Liver (tissue), 9 donors: ENCODE data around the gene RAB11FIP5. TPM values are rescaled to one million over a fixed set of nuclear protein-coding genes. Genes with fewer than 3 reads are reported as not detected.
A peak's percentile ranks its signal among the peaks of the same experiment; 100 is the strongest.

ENCODE experiments used
- DNase-seq: peaks from one replicate; pipeline ENCODE4 v3.0.0-alpha.2; 2017; ENCODE audit warnings: low spot score
- H3K27ac ChIP-seq, 2 donors: one replicate each; pipeline ENCODE4 v1.7.0; 2013; ENCODE audit warnings: inconsistent platforms in 2 of 2, low read length in 2 of 2, control low read depth in 1 of 2, low read depth in 1 of 2, mild to moderate bottlenecking in 1 of 2
- H3K27me3 ChIP-seq, 4 donors: one replicate each; pipeline versions ENCODE4 v1.6.1 to v1.7.0; 2013; ENCODE audit warnings: low read length in 3 of 4, inconsistent platforms in 1 of 4, mild to moderate bottlenecking in 1 of 4, moderate library complexity in 1 of 4; ENCODE audit not compliant: control insufficient read depth in 4 of 4, insufficient read depth in 4 of 4
- H3K36me3 ChIP-seq, 4 donors: one replicate each; pipeline versions ENCODE4 v1.6.1 to v1.7.0; 2013; ENCODE audit warnings: low read length in 3 of 4, mild to moderate bottlenecking in 3 of 4, low read depth in 1 of 4, moderate library complexity in 1 of 4; ENCODE audit not compliant: control insufficient read depth in 4 of 4, insufficient read depth in 3 of 4
- H3K4me1 ChIP-seq, 4 donors: one replicate each; pipeline versions ENCODE4 v1.6.1 to v1.7.0; 2013; ENCODE audit warnings: low read length in 3 of 4, mild to moderate bottlenecking in 3 of 4, moderate library complexity in 1 of 4; ENCODE audit not compliant: control insufficient read depth in 4 of 4, insufficient read depth in 4 of 4
- H3K4me3 ChIP-seq, 3 donors: one replicate each; pipeline versions ENCODE4 v1.6.1 to v1.7.0; 2013; ENCODE audit warnings: low read length in 3 of 3, control low read depth in 1 of 3, low read depth in 1 of 3, mild to moderate bottlenecking in 1 of 3
- H3K9ac ChIP-seq, 2 donors: one replicate each; pipeline ENCODE4 v1.7.0; 2013; ENCODE audit warnings: low read length in 2 of 2, mild to moderate bottlenecking in 2 of 2, moderate library complexity in 2 of 2, control low read depth in 1 of 2, low read depth in 1 of 2
- H3K9me3 ChIP-seq, 4 donors: one replicate each; pipeline versions ENCODE4 v1.6.1 to v1.7.0; 2013; ENCODE audit warnings: low read length in 3 of 4; ENCODE audit not compliant: control insufficient read depth in 4 of 4
- EGR1 ChIP-seq, 2 donors: IDR thresholded peaks; 2 replicates each; pipeline ENCODE4 v1.6.1; 2016 to 2018; ENCODE audit warnings: antibody characterized with exemption in 2 of 2, low read depth in 2 of 2
- FOXA1 ChIP-seq: IDR thresholded peaks from 2 replicates; pipeline ENCODE4 v1.6.1; 2016; ENCODE audit warnings: antibody characterized with exemption
- FOXA2 ChIP-seq: IDR thresholded peaks from 2 replicates; pipeline ENCODE4 v1.6.1; 2016; ENCODE audit warnings: antibody characterized with exemption
- GABPA ChIP-seq, 2 donors: IDR thresholded peaks in 1 of 2; conservative IDR thresholded peaks in 1 of 2; 2 replicates each; pipeline ENCODE4 v1.6.1; 2016; ENCODE audit warnings: antibody characterized with exemption in 2 of 2, mild to moderate bottlenecking in 1 of 2, moderate library complexity in 1 of 2
- HNF4A ChIP-seq, 2 donors: conservative IDR thresholded peaks; 2 replicates each; pipeline ENCODE4 v1.6.1; 2016; ENCODE audit warnings: antibody characterized with exemption in 2 of 2, mild to moderate bottlenecking in 2 of 2
- HNF4G ChIP-seq: IDR thresholded peaks from 2 replicates; pipeline ENCODE4 v1.6.1; 2016; ENCODE audit warnings: antibody characterized with exemption
- JUND ChIP-seq, 2 donors: IDR thresholded peaks; 2 replicates each; pipeline ENCODE4 v1.6.1; 2016; ENCODE audit warnings: antibody characterized with exemption in 2 of 2
- NR2F2 ChIP-seq: IDR thresholded peaks from 2 replicates; pipeline ENCODE4 v1.6.1; 2016; ENCODE audit warnings: antibody characterized with exemption
- RAD21 ChIP-seq, 2 donors: IDR thresholded peaks; 2 replicates each; pipeline ENCODE4 v1.6.1; 2016; ENCODE audit warnings: antibody characterized with exemption in 2 of 2, mild to moderate bottlenecking in 2 of 2
- RXRA ChIP-seq, 2 donors: IDR thresholded peaks; 2 replicates each; pipeline ENCODE4 v1.6.1; 2017 to 2018; ENCODE audit warnings: antibody characterized with exemption in 2 of 2, mild to moderate bottlenecking in 1 of 2
- SP1 ChIP-seq: IDR thresholded peaks from 2 replicates; pipeline ENCODE4 v1.6.1; 2018; ENCODE audit warnings: antibody characterized with exemption, mild to moderate bottlenecking
- TAF1 ChIP-seq: conservative IDR thresholded peaks from 2 replicates; pipeline ENCODE4 v1.6.1; 2016; ENCODE audit warnings: antibody characterized with exemption, mild to moderate bottlenecking
- YY1 ChIP-seq: IDR thresholded peaks from 2 replicates; pipeline ENCODE4 v1.6.1; 2016; ENCODE audit warnings: antibody characterized with exemption, mild to moderate bottlenecking
- WGBS: extraction: QIAGEN DNeasy Blood & Tissue Kit; methylation state at CpG from one replicate; pipeline ENCODE4 v1.1.7; 2013; 5-methylcytosine and 5-hydroxymethylcytosine counted together
- polyA plus RNA-seq, 2 donors: library from polyadenylated mRNA; stranded (reverse) in 1 of 2; unstranded in 1 of 2; fragments of 200-250 nt in 1 of 2; fragments of >200 nt in 1 of 2; fragmentation: Nextera tagmentation in 1 of 2; extraction: Ambion mirVana in 1 of 2; gene quantifications; one replicate each; pipeline versions ENCODE4 v1.2.1 to v1.2.3, GENCODE V29; 2013 to 2015
- total RNA-seq, 2 donors: library from RNA; depleted of rRNA; stranded (reverse); fragments of >200 nt; gene quantifications; one replicate each; pipeline ENCODE4 v1.2.3, GENCODE V29; 2014
- TF ChIP-seq, protein P1 (sequence below): IDR thresholded peaks from 2 replicates; pipeline ENCODE4 v1.6.1; 2016; ENCODE audit warnings: antibody characterized with exemption
- TF ChIP-seq, protein P2 (sequence below): IDR thresholded peaks from 2 replicates; pipeline ENCODE4 v1.6.1; 2016; ENCODE audit warnings: antibody characterized with exemption, mild to moderate bottlenecking
- TF ChIP-seq, protein P3 (sequence below): fragments of 150-350 bp; IDR thresholded peaks from 2 replicates; pipeline ENCODE4 v1.5.1; 2017; ENCODE audit warnings: improper control_type of control experiment, low read depth, low read length; ENCODE audit not compliant: missing input control
- TF ChIP-seq, protein P4 (sequence below): IDR thresholded peaks from 2 replicates; pipeline ENCODE4 v1.6.1; 2016; ENCODE audit warnings: antibody characterized with exemption
- TF ChIP-seq, protein P5 (sequence below): IDR thresholded peaks from 2 replicates; pipeline ENCODE4 v1.6.1; 2016; ENCODE audit warnings: antibody characterized with exemption
- donor health status: healthy.
- donor health status: healthy.
- donor health status: healthy.
- donor health status: healthy.
- donor health status: healthy.

The RAB11FIP5 gene
- total and polyA plus RNA-seq, 4 donors: 2.8 to 8.1 (median 5.4) TPM

DNA sequence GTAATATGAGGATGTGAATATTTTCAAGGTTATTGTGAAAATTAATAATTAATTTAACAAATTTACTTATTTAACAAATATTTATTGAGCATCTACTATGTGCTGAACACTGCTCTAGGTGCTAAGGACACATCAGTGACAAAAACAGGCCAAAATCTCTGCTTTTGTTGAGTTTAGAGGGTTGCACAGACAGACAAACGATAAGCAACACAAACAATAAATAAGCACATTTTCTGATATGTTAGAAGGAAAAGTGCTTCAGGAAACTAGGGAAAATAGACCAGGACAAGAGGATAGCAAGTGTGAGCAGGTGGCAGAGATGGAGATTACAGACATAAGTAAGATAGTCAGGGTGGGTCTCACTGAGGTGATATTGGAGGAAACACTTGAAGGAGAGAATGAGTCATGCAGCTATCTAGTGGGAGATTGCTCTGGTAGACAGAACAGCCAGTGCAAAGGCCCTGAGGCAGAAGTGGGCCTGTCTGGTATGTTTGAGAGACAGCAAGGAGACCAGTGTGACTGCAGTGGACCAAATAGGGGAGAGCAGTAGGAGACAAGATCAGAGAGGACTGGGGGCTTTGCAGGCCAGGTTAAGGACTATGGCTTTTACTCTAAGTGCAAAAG is 79.5 kb downstream of the RAB11FIP5 start:
- 31% methylated on average over 1 of the region's 1 CpG for WGBS
- Histone ChIP-seq H3K36me3 (peaks cover 0 to 5% (median 2%) of the 10 kb centered on the region in 4 donors), H3K9me3 (no peaks in the 10 kb centered on the region), H3K4me1 (peaks cover 40 to 75% (median 55%) of the 10 kb centered on the region in 4 donors), H3K4me3 (no peak overlapping the region), H3K9ac (peak overlapping the region in 1 of 2 donors; percentile 8), H3K27ac (peak overlapping the region; percentile 79 to 93), H3K27me3 (no peaks in the 10 kb centered on the region)
- TF ChIP-seq FOXA2: no peak
- TF ChIP-seq, protein P1, sequence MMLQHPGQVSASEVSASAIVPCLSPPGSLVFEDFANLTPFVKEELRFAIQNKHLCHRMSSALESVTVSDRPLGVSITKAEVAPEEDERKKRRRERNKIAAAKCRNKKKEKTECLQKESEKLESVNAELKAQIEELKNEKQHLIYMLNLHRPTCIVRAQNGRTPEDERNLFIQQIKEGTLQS: no peak
- no peak for TF ChIP-seq EGR1 (IDR thresholded peaks at IDR 0.05; ENCODE audit: low read depth in 2 of 2)
- TF ChIP-seq TAF1: no peak
- TF ChIP-seq NR2F2: no peak
- no peak for DNase-seq

DNA sequence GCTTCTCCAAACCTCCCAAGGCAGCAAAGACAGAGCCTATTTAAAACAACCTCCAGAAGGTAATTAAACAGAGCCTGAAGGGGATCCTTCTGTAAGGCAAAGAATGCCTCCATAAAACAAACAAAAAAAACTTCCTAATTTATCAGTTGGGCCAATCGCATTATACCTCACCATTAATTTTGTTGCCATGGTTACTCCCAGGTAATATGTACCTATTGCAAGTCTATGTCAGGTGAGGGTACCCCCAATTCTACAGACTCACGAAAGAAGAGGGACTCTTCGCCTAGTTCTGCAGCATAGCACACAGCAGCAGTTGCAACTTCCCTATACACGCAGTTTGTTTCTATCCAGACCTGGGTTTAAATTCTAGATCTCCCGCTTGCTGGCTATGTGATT is 80.0 kb downstream of the RAB11FIP5 start:
- H3K4me3 ChIP-seq: no peak overlapping the region
- H3K27ac ChIP-seq: peak overlapping the region; percentile 93 to 94
- DNase-seq: no peak
- peaks cover 0 to 4% (median 1%) of the 10 kb centered on the region in 4 donors for H3K36me3 ChIP-seq
- TF ChIP-seq EGR1 (IDR thresholded peaks at IDR 0.05; ENCODE audit: low read depth in 2 of 2) (no peak), HNF4G (no peak), TAF1 (no peak), JUND (IDR thresholded peaks at IDR 0.05) (no peak), GABPA (IDR thresholded peaks at IDR 0.05 in 1 of 2, conservative IDR thresholded peaks at IDR 0.05 in 1 of 2) (no peak), FOXA1 (no peak), FOXA2 (no peak), YY1 (no peak), NR2F2 (no peak), HNF4A (conservative IDR thresholded peaks at IDR 0.05) (no peak), RXRA (IDR thresholded peaks at IDR 0.05) (no peak), SP1 (no peak), RAD21 (IDR thresholded peaks at IDR 0.05) (no peak)
- TF ChIP-seq, protein P2, sequence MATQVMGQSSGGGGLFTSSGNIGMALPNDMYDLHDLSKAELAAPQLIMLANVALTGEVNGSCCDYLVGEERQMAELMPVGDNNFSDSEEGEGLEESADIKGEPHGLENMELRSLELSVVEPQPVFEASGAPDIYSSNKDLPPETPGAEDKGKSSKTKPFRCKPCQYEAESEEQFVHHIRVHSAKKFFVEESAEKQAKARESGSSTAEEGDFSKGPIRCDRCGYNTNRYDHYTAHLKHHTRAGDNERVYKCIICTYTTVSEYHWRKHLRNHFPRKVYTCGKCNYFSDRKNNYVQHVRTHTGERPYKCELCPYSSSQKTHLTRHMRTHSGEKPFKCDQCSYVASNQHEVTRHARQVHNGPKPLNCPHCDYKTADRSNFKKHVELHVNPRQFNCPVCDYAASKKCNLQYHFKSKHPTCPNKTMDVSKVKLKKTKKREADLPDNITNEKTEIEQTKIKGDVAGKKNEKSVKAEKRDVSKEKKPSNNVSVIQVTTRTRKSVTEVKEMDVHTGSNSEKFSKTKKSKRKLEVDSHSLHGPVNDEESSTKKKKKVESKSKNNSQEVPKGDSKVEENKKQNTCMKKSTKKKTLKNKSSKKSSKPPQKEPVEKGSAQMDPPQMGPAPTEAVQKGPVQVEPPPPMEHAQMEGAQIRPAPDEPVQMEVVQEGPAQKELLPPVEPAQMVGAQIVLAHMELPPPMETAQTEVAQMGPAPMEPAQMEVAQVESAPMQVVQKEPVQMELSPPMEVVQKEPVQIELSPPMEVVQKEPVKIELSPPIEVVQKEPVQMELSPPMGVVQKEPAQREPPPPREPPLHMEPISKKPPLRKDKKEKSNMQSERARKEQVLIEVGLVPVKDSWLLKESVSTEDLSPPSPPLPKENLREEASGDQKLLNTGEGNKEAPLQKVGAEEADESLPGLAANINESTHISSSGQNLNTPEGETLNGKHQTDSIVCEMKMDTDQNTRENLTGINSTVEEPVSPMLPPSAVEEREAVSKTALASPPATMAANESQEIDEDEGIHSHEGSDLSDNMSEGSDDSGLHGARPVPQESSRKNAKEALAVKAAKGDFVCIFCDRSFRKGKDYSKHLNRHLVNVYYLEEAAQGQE: no peak
- TF ChIP-seq, protein P3, sequence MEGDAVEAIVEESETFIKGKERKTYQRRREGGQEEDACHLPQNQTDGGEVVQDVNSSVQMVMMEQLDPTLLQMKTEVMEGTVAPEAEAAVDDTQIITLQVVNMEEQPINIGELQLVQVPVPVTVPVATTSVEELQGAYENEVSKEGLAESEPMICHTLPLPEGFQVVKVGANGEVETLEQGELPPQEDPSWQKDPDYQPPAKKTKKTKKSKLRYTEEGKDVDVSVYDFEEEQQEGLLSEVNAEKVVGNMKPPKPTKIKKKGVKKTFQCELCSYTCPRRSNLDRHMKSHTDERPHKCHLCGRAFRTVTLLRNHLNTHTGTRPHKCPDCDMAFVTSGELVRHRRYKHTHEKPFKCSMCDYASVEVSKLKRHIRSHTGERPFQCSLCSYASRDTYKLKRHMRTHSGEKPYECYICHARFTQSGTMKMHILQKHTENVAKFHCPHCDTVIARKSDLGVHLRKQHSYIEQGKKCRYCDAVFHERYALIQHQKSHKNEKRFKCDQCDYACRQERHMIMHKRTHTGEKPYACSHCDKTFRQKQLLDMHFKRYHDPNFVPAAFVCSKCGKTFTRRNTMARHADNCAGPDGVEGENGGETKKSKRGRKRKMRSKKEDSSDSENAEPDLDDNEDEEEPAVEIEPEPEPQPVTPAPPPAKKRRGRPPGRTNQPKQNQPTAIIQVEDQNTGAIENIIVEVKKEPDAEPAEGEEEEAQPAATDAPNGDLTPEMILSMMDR: no peak
- TF ChIP-seq, protein P1: no peak
- TF ChIP-seq, protein P4, sequence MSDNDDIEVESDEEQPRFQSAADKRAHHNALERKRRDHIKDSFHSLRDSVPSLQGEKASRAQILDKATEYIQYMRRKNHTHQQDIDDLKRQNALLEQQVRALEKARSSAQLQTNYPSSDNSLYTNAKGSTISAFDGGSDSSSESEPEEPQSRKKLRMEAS: no peak
- TF ChIP-seq, protein P5, sequence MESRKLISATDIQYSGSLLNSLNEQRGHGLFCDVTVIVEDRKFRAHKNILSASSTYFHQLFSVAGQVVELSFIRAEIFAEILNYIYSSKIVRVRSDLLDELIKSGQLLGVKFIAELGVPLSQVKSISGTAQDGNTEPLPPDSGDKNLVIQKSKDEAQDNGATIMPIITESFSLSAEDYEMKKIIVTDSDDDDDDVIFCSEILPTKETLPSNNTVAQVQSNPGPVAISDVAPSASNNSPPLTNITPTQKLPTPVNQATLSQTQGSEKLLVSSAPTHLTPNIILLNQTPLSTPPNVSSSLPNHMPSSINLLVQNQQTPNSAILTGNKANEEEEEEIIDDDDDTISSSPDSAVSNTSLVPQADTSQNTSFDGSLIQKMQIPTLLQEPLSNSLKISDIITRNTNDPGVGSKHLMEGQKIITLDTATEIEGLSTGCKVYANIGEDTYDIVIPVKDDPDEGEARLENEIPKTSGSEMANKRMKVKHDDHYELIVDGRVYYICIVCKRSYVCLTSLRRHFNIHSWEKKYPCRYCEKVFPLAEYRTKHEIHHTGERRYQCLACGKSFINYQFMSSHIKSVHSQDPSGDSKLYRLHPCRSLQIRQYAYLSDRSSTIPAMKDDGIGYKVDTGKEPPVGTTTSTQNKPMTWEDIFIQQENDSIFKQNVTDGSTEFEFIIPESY: no peak
- no peaks in the 10 kb centered on the region for H3K27me3 ChIP-seq
- peaks cover 40 to 70% (median 55%) of the 10 kb centered on the region in 4 donors for H3K4me1 ChIP-seq
- H3K9ac ChIP-seq: no peak overlapping the region
- H3K9me3 ChIP-seq: no peaks in the 10 kb centered on the region
- 50% methylated on average over 5 of the region's 5 CpGs for WGBS
